GM20000 (cell line): ENCODE results near the gene OSER1.

Experiments
- DNase-seq: peaks from one replicate; pipeline ENCODE4 v3.0.0; 2012; ENCODE audit warnings: low spot score
- TF ChIP-seq, protein P1 (sequence below): IDR thresholded peaks from 2 replicates; pipeline ENCODE4 v1.5.1; 2012; ENCODE audit warnings: mild to moderate bottlenecking, control low read depth; ENCODE audit errors: extremely low read depth, missing control alignments

The OSER1 gene

DNA sequence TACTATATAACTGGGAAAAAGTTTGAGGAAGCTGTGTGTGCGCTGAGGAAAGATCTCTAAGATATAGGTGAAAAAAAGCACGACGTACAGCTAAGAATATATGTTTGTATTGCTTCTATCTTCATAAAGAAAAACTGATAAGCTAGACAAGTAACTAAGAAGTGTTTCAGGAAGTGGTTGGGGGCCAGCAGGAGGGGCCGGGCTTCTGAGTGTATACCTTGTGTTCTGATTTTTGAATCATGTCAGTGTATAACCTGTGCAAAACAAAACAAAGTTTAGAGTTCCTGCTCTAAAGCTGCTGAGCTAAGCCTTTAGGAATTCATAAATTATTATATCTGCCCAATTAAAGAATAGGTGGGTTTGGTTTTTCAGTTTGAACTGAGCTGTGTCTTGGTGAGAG, 7.9 kb upstream of the OSER1 start:
- TF ChIP-seq, protein P1, sequence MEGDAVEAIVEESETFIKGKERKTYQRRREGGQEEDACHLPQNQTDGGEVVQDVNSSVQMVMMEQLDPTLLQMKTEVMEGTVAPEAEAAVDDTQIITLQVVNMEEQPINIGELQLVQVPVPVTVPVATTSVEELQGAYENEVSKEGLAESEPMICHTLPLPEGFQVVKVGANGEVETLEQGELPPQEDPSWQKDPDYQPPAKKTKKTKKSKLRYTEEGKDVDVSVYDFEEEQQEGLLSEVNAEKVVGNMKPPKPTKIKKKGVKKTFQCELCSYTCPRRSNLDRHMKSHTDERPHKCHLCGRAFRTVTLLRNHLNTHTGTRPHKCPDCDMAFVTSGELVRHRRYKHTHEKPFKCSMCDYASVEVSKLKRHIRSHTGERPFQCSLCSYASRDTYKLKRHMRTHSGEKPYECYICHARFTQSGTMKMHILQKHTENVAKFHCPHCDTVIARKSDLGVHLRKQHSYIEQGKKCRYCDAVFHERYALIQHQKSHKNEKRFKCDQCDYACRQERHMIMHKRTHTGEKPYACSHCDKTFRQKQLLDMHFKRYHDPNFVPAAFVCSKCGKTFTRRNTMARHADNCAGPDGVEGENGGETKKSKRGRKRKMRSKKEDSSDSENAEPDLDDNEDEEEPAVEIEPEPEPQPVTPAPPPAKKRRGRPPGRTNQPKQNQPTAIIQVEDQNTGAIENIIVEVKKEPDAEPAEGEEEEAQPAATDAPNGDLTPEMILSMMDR = no peak
- no peak for DNase-seq

DNA sequence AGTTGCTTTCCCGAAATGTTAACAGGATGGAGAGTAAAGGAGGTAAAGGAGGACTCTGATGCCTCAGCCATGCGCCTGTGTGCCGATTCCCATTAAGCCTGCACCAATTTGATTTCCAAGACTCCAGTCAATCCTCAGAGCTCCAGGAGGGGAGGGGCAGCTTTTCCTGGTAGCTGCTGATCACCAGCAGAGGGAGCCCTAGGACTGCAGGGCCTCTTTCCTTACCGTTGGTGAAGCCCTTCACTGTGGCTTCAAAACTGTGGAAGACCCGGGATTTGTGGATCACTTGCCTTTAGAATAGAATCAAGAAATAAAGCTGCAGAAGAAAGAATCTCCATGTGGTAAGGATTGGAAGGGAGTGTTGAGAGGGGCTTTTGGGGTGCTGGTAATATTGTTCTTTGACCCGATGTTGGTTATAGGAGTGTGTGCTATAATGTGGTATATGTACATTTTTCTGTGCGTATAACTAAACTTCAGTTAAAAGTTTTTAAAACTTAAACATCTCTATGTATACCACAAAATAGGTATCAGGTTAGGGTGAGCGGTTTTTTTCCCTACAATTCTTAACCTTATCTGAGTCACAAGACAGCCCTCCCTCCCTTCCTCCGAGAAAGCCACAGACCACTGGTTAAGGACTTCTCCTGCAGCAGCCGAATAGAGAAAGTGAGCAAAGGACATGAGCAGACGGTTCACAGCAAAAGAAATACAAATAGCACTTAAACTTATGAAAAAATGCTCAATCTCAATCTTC, 6.9 kb upstream of the OSER1 start:
- TF ChIP-seq, protein P1 = peak; percentile 91
- peak; percentile 54 for DNase-seq

DNA sequence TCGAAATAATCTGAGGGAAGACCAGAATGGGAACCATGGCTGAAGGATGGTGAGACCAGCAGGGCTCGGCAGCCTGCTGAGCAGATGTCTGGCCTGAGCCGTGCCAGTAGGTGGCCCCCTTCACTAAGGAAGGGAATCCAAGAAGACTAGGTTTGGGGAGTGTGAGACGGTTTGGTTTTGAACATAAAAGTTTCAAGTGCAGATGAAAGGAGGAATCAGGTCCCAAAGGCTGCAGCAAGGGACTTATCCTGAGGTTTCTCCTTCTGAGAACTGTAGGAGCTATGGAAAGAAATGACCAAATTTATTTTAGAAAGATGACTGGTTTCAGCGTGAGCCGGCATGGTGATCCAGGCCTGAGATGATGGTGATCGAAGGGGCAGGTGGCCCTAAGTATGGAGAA, 4.6 kb upstream of the OSER1 start:
- peak; percentile 60 for DNase-seq
- TF ChIP-seq, protein P1 = peak; percentile 84

DNA sequence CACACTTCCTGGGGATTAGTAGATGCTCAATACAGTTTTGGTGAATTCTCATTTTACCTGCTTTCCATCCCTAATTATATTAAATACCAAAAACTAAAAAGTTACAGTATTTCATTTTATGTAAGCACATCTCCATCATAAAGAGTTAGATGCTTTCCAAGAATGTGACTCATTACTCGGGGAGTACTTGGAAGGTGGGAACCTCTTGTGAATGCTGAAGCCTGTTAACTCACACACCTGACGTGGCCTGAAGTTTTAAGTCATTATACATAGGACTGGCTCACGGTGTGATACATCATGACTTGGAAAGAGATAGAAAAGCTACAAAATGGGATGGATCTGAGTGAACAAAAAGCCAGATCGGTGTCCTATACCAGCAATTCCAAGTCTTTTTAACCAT, 2.2 kb upstream of the OSER1 start:
- DNase-seq = no peak
- TF ChIP-seq, protein P1 = no peak

DNA sequence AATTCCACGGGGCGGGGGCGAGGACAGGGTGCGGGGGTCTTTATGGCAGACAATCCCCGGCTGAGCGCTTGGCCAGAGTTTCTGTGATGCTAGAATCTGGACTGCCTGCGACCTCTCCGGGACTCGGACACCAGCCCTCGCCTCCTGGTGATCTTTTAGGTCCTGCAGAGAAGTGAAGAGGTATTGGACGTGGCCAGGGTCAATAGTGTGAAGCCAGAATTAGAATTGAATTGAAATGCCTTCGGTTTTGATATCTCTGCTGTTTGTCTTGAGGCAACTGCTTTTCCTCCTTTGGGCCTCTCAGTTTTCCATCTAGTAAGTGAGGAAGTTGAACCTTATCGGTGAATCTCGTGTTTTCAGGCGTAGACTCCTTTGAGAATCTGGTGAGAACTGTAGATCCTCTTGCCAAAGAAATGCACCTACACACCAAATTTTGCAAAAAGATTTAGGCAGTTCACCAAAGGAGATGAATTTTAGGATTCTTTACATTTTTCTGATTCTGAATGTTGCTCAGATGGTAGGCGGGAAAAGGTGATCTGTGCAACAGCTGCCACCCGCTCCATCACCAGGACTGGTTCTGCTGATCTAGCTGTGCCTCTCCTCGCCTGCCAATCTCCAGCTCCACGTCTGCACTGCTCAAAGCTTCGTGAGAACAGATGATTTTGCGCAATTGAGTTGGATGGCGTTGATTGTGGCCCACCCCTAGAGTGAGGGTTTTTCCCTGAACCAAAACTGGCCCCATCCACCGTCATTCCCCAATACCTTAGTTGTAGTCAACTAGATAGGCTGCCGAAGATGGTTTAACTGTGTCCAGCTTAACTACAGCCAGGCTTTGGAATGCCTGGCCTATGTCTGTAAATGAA, 837 bp upstream of the OSER1 start:
- TF ChIP-seq, protein P1 = no peak
- DNase-seq = no peak

DNA sequence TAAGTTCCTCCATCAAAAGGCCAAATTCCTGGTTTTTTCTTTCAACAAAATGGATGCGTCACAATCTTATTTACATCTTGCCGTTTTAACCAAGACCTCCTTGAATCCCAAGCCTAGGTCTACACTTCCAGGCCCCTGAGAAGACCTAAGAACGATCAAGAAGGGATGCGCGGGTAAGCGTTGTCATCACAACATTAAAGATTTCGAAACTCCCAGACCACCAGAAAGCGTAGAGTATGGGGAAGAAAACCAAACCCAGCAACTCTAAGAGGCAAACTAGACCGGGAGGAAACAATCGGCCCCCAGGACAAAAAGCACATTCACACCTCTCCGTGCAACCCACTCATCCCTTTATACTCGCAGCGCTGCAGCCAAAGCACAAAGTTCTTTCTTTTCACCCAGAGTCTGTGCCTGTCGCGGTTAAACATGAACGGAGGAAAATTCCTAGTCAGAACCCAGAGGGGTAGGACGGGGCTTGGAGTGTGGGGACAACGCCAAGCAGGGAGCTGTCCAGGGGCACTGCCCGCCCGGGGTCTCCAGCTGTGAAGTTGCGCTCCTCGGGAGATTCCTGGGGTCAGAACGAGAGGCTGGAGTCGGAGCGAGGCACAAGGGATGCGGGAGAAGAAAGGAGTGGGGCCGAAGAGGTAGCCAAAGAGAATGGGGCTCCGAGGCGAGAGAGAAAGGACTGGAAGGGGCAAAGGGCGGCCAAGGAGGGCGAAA, 725 bp downstream of the OSER1 start:
- no peak for DNase-seq
- TF ChIP-seq, protein P1 = no peak
